A549 treated with DMSO at 1 μM for 4 hours (cell line): ENCODE results near the gene RRP9. TPM values are rescaled to one million over a fixed set of nuclear protein-coding genes. Genes with fewer than 3 reads are reported as not detected.

Experiments
- total RNA-seq: library from RNA; stranded (reverse); fragments of 200-300 nt; extraction: Qiagen RNA extraction; gene quantifications from 5 replicates; pipeline ENCODE4 v1.2.3, GENCODE V29; 2022; ENCODE audit warnings: low read depth

RRP9 gene, protein sequence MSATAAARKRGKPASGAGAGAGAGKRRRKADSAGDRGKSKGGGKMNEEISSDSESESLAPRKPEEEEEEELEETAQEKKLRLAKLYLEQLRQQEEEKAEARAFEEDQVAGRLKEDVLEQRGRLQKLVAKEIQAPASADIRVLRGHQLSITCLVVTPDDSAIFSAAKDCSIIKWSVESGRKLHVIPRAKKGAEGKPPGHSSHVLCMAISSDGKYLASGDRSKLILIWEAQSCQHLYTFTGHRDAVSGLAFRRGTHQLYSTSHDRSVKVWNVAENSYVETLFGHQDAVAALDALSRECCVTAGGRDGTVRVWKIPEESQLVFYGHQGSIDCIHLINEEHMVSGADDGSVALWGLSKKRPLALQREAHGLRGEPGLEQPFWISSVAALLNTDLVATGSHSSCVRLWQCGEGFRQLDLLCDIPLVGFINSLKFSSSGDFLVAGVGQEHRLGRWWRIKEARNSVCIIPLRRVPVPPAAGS
- 41.0 to 56.7 TPM (median 47.7 TPM) in 5 replicates for total RNA-seq

DNA sequence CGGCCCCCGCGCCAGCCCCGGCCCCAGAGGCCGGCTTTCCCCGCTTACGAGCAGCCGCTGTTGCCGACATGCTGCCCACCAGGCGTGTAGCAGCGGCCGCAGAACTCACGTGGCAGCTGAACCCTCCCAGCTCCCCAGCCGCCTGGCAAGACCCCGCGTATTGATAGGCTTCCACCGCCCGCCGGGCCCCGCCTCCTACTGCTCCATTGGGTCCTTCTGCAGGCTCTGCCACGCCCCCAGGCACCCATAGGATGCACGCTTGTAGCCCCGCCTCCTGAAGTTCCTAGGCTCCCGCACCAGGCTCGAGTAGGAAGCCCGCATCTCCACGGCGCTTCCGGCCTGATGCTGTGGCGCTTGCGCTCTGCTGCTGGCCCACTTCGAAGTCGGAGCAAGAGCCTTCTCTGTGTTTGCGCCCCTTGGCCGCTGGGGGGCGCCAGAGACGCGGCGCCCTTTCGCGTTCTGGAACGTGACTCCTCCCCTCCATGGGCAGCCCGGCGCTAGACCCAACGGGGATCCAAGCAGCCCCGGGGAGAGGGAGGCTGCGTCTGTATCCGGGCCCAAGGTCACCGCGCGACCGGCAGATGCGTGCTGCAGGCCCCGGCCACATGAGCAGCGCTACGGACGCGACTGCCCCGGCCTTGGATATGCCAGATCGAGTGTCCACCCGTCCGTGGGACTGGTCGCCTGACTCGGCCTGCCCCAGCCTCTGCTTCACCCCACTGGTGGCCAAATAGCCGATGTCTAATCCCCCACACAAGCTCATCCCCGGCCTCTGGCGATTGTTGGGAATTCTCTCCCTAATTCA is at the start of gene RRP9, which contains the start of gene PARP3:
Gene RRP9, minus strand, starts transcription at position 107 of the 805 bp plus-strand sequence. Its CDS starts 37 bp downstream, at position 70.
Gene PARP3, plus strand, starts transcription at position 566 of the 805 bp plus-strand sequence. CDS start 993 bp downstream, outside the sequence.

GRCh38 chr3:51982838-51983577 is 41.3 kb upstream of the RRP9 start, which contains the start of gene ACY1:
Gene ACY1 (plus strand): TSS chr3:51983535. CDS start chr3:51984065, 530 bp downstream.

GRCh38 chr3:51974963-51975851 is 33.5 kb upstream of the RRP9 start, which contains the start of gene ABHD14A:
Gene ABHD14A (plus strand): TSS chr3:51975064. CDS start chr3:51975136, 72 bp downstream.

GRCh38 chr3:51967384-51968169 is 25.9 kb upstream of the RRP9 start, which contains the start of gene PCBP4:
Gene PCBP4 (minus strand): TSS chr3:51967454. CDS start chr3:51961240, 6,214 bp downstream.

DNA sequence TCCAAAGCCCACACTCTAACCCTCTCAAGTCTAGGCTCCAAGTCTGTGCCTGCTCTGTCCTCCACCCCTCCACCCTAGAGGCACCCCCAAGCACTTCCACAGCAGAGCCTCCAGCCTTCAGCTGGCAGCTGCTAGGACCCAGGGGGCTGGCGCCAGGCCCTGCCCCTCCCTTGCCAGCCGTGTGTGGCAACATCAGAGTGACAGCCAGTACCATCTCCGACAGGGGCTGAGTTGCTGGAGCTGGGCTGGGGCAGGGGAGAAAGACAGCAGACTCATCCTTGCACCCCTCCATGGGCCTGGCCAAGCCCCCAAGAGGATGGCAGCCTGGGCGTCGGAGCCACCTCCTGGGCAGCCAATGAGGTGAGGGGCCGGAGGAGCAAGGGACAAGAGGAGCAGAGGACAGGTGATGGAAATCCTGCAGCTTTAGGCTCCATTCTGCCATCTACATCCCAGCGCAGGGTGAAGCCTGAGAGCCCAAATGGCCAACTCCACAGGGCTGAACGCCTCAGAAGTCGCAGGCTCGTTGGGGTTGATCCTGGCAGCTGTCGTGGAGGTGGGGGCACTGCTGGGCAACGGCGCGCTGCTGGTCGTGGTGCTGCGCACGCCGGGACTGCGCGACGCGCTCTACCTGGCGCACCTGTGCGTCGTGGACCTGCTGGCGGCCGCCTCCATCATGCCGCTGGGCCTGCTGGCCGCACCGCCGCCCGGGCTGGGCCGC is 13.6 kb upstream of the RRP9 start, which contains the start of gene GPR62:
Gene GPR62, plus strand, starts transcription at position 207 of the 718 bp plus-strand sequence. Its CDS starts 272 bp downstream, at position 479.

Other genes with a start within 250 kb of the RRP9 start
- gene GRM2, start 234.8 kb downstream of the RRP9 start, total RNA-seq = 0.04 to 0.11 TPM (median 0.07 TPM) in 5 replicates
- gene IQCF6, start 162.7 kb downstream of the RRP9 start, total RNA-seq = not detected in 5 replicates
- gene IQCF2, start 80.3 kb downstream of the RRP9 start, total RNA-seq = not detected in 5 replicates
- not detected in 5 replicates for gene IQCF5, start 66.3 kb downstream of the RRP9 start, total RNA-seq
- 0.14 TPM in 1 of 5 replicates, not detected in the others for gene IQCF1, start 38.6 kb downstream of the RRP9 start, total RNA-seq
- 8.4 to 10.5 TPM (median 9.5 TPM) in 5 replicates for gene PARP3, start 459 bp upstream of the RRP9 start, total RNA-seq
- gene GPR62, start 13.5 kb upstream of the RRP9 start, total RNA-seq = 0.06 TPM in 1 of 5 replicates, not detected in the others
- gene PCBP4, start 25.6 kb upstream of the RRP9 start, total RNA-seq = 11.7 to 13.8 TPM (median 12.9 TPM) in 5 replicates
- gene ABHD14B, start 32.1 kb upstream of the RRP9 start, total RNA-seq = 30.3 to 35.7 TPM (median 32.1 TPM) in 5 replicates
- gene ABHD14A, start 33.2 kb upstream of the RRP9 start, total RNA-seq = 9.4 to 15.7 TPM (median 14.2 TPM) in 5 replicates
- gene ACY1, start 41.6 kb upstream of the RRP9 start, total RNA-seq = 23.8 to 27.0 TPM (median 25.0 TPM) in 5 replicates
- 1,233 to 1,659 TPM (median 1,287 TPM) in 5 replicates for gene RPL29, start 54.0 kb upstream of the RRP9 start, total RNA-seq
- 14.3 to 16.0 TPM (median 14.8 TPM) in 5 replicates for gene DUSP7, start 114.7 kb upstream of the RRP9 start, total RNA-seq
- gene POC1A, start 212.5 kb upstream of the RRP9 start, total RNA-seq = 15.5 to 20.4 TPM (median 17.8 TPM) in 5 replicates